Spleen (tissue), 3 donors: Measurements from ENCODE around the gene ANKRD6.

Experiments
- POLR2A ChIP-seq, 3 donors: fragments of 450-650 bp; IDR thresholded peaks; one replicate each; pipeline ENCODE4 v1.5.1; 2017; ENCODE audit warnings: antibody characterized with exemption in 3 of 3, mild to moderate bottlenecking in 1 of 3
- POLR2AphosphoS5 ChIP-seq, 3 donors: sonication (generic); formaldehyde crosslinking; IDR thresholded peaks; one replicate each; pipeline ENCODE4 v1.5.1; 2017; ENCODE audit warnings: antibody characterized with exemption in 3 of 3

GRCh38 chr6:89413006-89413400 is 19.9 kb upstream of the ANKRD6 start:
- TF ChIP-seq POLR2A (IDR thresholded peaks at IDR 0.05) (no peak), POLR2AphosphoS5 (IDR thresholded peaks at IDR 0.05) (no peak)
